ENCODE measurements around the gene ABHD8. TPM values are rescaled to one million over a fixed set of nuclear protein-coding genes. Genes with fewer than 3 reads are reported as not detected.

The ABHD8 gene
- total and polyA plus RNA-seq, 2 experiments from 2014 or later: 5.5 to 16.5 TPM

- TF ChIP-seq ZNF462 (CRISPR knock-in tag; IDR thresholded peaks at IDR 0.05): no peak
- TF ChIP-seq JUNB (IDR thresholded peaks at IDR 0.05; ENCODE audit: unreplicated experiment): no peak
- TF ChIP-seq CTCF (conservative IDR thresholded peaks at IDR 0.05; ENCODE audit: low read depth in 2 of 2): no peak
Observed at GRCh38 chr19:17286263-17286662, 17.0 kb downstream of the ABHD8 start (continued).

GRCh38 chr19:17285415-17286135 is 17.6 kb downstream of the ABHD8 start:
- no peak overlapping the region for H3K27ac ChIP-seq (ENCODE audit: low read depth)
- DNase-seq (ENCODE audit: low spot score) (no peak), ATAC-seq (no peak)
- H3K9me2 ChIP-seq (ENCODE audit: insufficient read depth): no peaks in the 10 kb centered on the region
- H3K4me3 ChIP-seq: no peak overlapping the region
- Mint-ChIP-seq H3K9me3 (no peaks in the 10 kb centered on the region), H3K4me3 (no peak overlapping the region), H3K27me3 (ENCODE audit: insufficient read depth, low read depth, poor library complexity) (peaks cover 9% of the 10 kb centered on the region), H3K4me1 (peaks cover 2% of the 10 kb centered on the region), H3K27ac (no peak overlapping the region), H3K36me3 (ENCODE audit: low read depth) (peaks cover 25% of the 10 kb centered on the region)
- TF ChIP-seq JUNB (IDR thresholded peaks at IDR 0.05; ENCODE audit: unreplicated experiment): no peak
- no peak for TF ChIP-seq CREB1 (CRISPR knock-in tag; IDR thresholded peaks at IDR 0.05; ENCODE audit: low read depth)
- TF ChIP-seq, protein P1, sequence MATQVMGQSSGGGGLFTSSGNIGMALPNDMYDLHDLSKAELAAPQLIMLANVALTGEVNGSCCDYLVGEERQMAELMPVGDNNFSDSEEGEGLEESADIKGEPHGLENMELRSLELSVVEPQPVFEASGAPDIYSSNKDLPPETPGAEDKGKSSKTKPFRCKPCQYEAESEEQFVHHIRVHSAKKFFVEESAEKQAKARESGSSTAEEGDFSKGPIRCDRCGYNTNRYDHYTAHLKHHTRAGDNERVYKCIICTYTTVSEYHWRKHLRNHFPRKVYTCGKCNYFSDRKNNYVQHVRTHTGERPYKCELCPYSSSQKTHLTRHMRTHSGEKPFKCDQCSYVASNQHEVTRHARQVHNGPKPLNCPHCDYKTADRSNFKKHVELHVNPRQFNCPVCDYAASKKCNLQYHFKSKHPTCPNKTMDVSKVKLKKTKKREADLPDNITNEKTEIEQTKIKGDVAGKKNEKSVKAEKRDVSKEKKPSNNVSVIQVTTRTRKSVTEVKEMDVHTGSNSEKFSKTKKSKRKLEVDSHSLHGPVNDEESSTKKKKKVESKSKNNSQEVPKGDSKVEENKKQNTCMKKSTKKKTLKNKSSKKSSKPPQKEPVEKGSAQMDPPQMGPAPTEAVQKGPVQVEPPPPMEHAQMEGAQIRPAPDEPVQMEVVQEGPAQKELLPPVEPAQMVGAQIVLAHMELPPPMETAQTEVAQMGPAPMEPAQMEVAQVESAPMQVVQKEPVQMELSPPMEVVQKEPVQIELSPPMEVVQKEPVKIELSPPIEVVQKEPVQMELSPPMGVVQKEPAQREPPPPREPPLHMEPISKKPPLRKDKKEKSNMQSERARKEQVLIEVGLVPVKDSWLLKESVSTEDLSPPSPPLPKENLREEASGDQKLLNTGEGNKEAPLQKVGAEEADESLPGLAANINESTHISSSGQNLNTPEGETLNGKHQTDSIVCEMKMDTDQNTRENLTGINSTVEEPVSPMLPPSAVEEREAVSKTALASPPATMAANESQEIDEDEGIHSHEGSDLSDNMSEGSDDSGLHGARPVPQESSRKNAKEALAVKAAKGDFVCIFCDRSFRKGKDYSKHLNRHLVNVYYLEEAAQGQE (IDR thresholded peaks at IDR 0.05; ENCODE audit: unreplicated experiment): no peak
- peaks cover 4% of the 10 kb centered on the region; the same call in 1 of the 2 replicates for H4K20me1 ChIP-seq (replicated peaks; ENCODE audit: insufficient read depth)
- H3K27me3 ChIP-seq (ENCODE audit: insufficient read depth): peaks cover 6% of the 10 kb centered on the region; the same call in 1 of the 2 replicates
- H3F3A ChIP-seq (replicated peaks; ENCODE audit: low read depth): peaks cover 24% of the 10 kb centered on the region
- H2AFZ ChIP-seq: no peak overlapping the region
- H3K79me2 ChIP-seq (replicated peaks; ENCODE audit: insufficient read depth): no peaks in the 10 kb centered on the region
- H3K36me3 ChIP-seq (ENCODE audit: insufficient read depth): no peaks in the 10 kb centered on the region
- H3K4me2 ChIP-seq: no peak overlapping the region
- H3K4me1 ChIP-seq (ENCODE audit: insufficient read depth): no peaks in the 10 kb centered on the region
